WTC11 (cell line): ENCODE measurements around the gene MTCL1. TPM values are rescaled to one million over a fixed set of nuclear protein-coding genes. Genes with fewer than 3 reads are reported as not detected.

Experiments used
- ATAC-seq: fragments of 200-7000 bp; cut with Tn5 transposase; 2 replicates; pipeline ENCODE4 v1.10.0; 2021; ENCODE audit warnings: mild to moderate bottlenecking, moderate library complexity
- CTCF ChIA-PET: fragments of 300-600 bp; sonication (Branson Sonifier 250); formaldehyde crosslinking; loops from one replicate; lab custom pipeline; 2021; ENCODE audit warnings: antibody characterized with exemption; lab: Charles Lee
- POLR2A ChIA-PET: fragments of 350-600 bp; sonication (Branson Sonifier 250); formaldehyde crosslinking; loops from one replicate; lab custom pipeline; 2021; ENCODE audit warnings: antibody characterized with exemption; lab: Charles Lee
- DNase-seq: peaks from one replicate; pipeline ENCODE4 v3.0.0; 2021; ENCODE audit warnings: low spot score
- H3K27ac Mint-ChIP-seq: 2 replicates; pipeline ENCODE4 v1.8.0; 2021; ENCODE audit warnings: mixed read lengths
- H3K27me3 Mint-ChIP-seq: 2 replicates; pipeline ENCODE4 v1.8.0; 2021; ENCODE audit warnings: low read depth, mild to moderate bottlenecking, moderate library complexity, mixed read lengths
- H3K36me3 Mint-ChIP-seq: 2 replicates; pipeline ENCODE4 v1.8.0; 2021; ENCODE audit warnings: mixed read lengths
- H3K4me1 Mint-ChIP-seq: 2 replicates; pipeline ENCODE4 v1.8.0; 2022; ENCODE audit warnings: mixed read lengths
- H3K4me3 Mint-ChIP-seq: 2 replicates; pipeline ENCODE4 v1.8.0; 2021; ENCODE audit warnings: mild to moderate bottlenecking, moderate library complexity, mixed read lengths
- H3K9me3 Mint-ChIP-seq: 2 replicates; pipeline ENCODE4 v1.8.0; 2021; ENCODE audit warnings: mixed read lengths
- CDX4 ChIP-seq: fragments of 250-450 bp; sonication (Bioruptor Pico); IDR thresholded peaks from 2 replicates; pipeline ENCODE4 v1.9.0; 2021; ENCODE audit warnings: moderate library complexity, mild to moderate bottlenecking, inconsistent platforms, borderline replicate concordance
- E2F1 ChIP-seq: sonication (generic); formaldehyde crosslinking; IDR thresholded peaks from 2 replicates; pipeline ENCODE4 v1.8.0; 2022; ENCODE audit warnings: mild to moderate bottlenecking, missing genetic modification reagents
- ELF4 ChIP-seq: sonication (generic); formaldehyde crosslinking; IDR thresholded peaks from 2 replicates; pipeline ENCODE4 v1.8.1; 2022; ENCODE audit warnings: low read depth, mild to moderate bottlenecking, moderate library complexity, missing genetic modification reagents
- ESRRA ChIP-seq: sonication (generic); formaldehyde crosslinking; IDR thresholded peaks from 2 replicates; pipeline ENCODE4 v1.8.1; 2022; ENCODE audit warnings: mild to moderate bottlenecking, missing genetic modification reagents, borderline replicate concordance
- GABPB1 ChIP-seq: sonication (generic); formaldehyde crosslinking; IDR thresholded peaks from 2 replicates; pipeline ENCODE4 v1.8.1; 2023; ENCODE audit warnings: mild to moderate bottlenecking, missing genetic modification reagents
- KAT7 ChIP-seq: sonication (generic); formaldehyde crosslinking; IDR thresholded peaks from 2 replicates; pipeline ENCODE4 v1.8.1; 2023; ENCODE audit warnings: missing genetic modification reagents, mild to moderate bottlenecking, borderline replicate concordance
- MLX ChIP-seq: sonication (generic); formaldehyde crosslinking; IDR thresholded peaks from 2 replicates; pipeline ENCODE4 v1.8.1; 2023; ENCODE audit warnings: mild to moderate bottlenecking, missing genetic modification reagents, moderate library complexity
- SMAD4 ChIP-seq: sonication (generic); formaldehyde crosslinking; IDR thresholded peaks from 2 replicates; pipeline ENCODE4 v1.8.0; 2022; ENCODE audit warnings: mild to moderate bottlenecking, missing genetic modification reagents
- SOX15 ChIP-seq: fragments of 250-450 bp; sonication (Bioruptor Pico); IDR thresholded peaks from 2 replicates; pipeline ENCODE4 v1.9.0; 2021; ENCODE audit warnings: mild to moderate bottlenecking
- TCF7 ChIP-seq: sonication (generic); formaldehyde crosslinking; IDR thresholded peaks from 2 replicates; pipeline ENCODE4 v1.8.0; 2022; ENCODE audit warnings: mild to moderate bottlenecking, low read depth, missing genetic modification reagents, moderate library complexity
- TEAD4 ChIP-seq: sonication (generic); formaldehyde crosslinking; IDR thresholded peaks from 2 replicates; pipeline ENCODE4 v1.8.0; 2022; ENCODE audit warnings: mild to moderate bottlenecking, missing genetic modification reagents
- ZBTB21 ChIP-seq: sonication (generic); formaldehyde crosslinking; IDR thresholded peaks from 2 replicates; pipeline ENCODE4 v1.8.1; 2023; ENCODE audit warnings: mild to moderate bottlenecking, missing genetic modification reagents, borderline replicate concordance
- ZNF263 ChIP-seq: sonication (generic); formaldehyde crosslinking; IDR thresholded peaks from 2 replicates; pipeline ENCODE4 v1.8.1; 2022; ENCODE audit warnings: low read depth, mild to moderate bottlenecking, moderate library complexity, missing genetic modification reagents
- ZNF317 ChIP-seq: sonication (generic); formaldehyde crosslinking; IDR thresholded peaks from 2 replicates; pipeline ENCODE4 v1.8.1; 2023; ENCODE audit warnings: low read depth, mild to moderate bottlenecking, moderate library complexity, missing genetic modification reagents, borderline replicate concordance
- ZNF416 ChIP-seq: fragments of 250-450 bp; sonication (Bioruptor Pico); IDR thresholded peaks from 2 replicates; pipeline ENCODE4 v1.9.0; 2021; ENCODE audit warnings: mild to moderate bottlenecking, inconsistent platforms
- total RNA-seq: library from RNA; stranded (reverse); gene quantifications from 3 replicates; pipeline ENCODE4 v1.2.3, GENCODE V29; 2021
- TF ChIP-seq, protein P1 (sequence below): fragments of 250-450 bp; sonication (Bioruptor Pico); IDR thresholded peaks from 2 replicates; pipeline ENCODE4 v1.9.0; 2021; ENCODE audit warnings: mild to moderate bottlenecking, borderline replicate concordance

Gene MTCL1
- total RNA-seq, 1 experiment from 2014 or later = 64.3 TPM

DNA sequence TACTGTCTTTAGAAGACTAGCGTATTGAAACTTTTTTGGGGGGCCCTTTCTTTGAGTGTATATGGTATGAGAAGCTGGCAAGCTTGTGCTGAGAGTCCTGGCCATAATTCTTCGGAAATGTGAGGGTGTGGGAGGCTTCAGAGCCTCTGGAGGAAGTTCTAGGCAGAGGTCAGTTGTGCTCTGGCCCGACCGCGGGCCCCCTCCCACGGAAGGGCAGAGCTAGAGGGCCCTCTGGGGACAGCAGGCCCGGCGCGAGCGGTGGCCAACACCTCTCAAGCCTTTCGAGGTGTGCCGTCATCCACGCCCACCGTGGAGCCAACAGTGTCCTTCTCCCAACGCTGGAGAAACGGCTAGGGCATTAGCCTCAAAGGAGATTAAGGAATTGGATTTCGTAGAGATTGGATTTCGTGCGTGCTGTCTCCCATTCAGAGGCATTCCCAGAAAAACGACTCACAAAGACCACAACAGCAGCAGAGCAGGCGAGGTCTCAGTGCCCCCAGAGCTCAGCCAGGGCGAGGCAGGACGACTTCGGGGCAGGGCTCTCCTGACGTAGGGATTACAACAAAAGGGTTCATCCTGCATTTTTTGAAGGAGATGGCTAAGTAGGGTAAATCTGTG is 2.2 kb upstream of the MTCL1 start:
- POLR2A ChIA-PET = interaction anchor here (1.2 kb wide), 1 partner anchor 91 kb away, joined by 3 read pairs; no protein-coding TSS in a partner anchor
- CTCF ChIA-PET = interaction anchor here (0.9 to 2.7 kb wide), 5 partner anchors 14 to 285 kb away, joined by 3 to 10 read pairs (median 3); no protein-coding TSS in a partner anchor
- H3K4me1 Mint-ChIP-seq = peaks cover 34% of the 10 kb centered on the region
- TF ChIP-seq ZNF416 (CRISPR knock-in tag) (no peak), KAT7 (CRISPR knock-in tag) (no peak), TEAD4 (no peak), CDX4 (CRISPR knock-in tag) (no peak), SMAD4 (CRISPR knock-in tag) (no peak), E2F1 (CRISPR knock-in tag) (no peak), ZNF263 (CRISPR knock-in tag) (no peak), GABPB1 (CRISPR knock-in tag) (no peak), ESRRA (CRISPR knock-in tag) (no peak), TCF7 (CRISPR knock-in tag) (no peak), ZBTB21 (no peak), MLX (CRISPR knock-in tag) (no peak)
- TF ChIP-seq, protein P1, sequence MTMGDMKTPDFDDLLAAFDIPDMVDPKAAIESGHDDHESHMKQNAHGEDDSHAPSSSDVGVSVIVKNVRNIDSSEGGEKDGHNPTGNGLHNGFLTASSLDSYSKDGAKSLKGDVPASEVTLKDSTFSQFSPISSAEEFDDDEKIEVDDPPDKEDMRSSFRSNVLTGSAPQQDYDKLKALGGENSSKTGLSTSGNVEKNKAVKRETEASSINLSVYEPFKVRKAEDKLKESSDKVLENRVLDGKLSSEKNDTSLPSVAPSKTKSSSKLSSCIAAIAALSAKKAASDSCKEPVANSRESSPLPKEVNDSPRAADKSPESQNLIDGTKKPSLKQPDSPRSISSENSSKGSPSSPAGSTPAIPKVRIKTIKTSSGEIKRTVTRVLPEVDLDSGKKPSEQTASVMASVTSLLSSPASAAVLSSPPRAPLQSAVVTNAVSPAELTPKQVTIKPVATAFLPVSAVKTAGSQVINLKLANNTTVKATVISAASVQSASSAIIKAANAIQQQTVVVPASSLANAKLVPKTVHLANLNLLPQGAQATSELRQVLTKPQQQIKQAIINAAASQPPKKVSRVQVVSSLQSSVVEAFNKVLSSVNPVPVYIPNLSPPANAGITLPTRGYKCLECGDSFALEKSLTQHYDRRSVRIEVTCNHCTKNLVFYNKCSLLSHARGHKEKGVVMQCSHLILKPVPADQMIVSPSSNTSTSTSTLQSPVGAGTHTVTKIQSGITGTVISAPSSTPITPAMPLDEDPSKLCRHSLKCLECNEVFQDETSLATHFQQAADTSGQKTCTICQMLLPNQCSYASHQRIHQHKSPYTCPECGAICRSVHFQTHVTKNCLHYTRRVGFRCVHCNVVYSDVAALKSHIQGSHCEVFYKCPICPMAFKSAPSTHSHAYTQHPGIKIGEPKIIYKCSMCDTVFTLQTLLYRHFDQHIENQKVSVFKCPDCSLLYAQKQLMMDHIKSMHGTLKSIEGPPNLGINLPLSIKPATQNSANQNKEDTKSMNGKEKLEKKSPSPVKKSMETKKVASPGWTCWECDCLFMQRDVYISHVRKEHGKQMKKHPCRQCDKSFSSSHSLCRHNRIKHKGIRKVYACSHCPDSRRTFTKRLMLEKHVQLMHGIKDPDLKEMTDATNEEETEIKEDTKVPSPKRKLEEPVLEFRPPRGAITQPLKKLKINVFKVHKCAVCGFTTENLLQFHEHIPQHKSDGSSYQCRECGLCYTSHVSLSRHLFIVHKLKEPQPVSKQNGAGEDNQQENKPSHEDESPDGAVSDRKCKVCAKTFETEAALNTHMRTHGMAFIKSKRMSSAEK (CRISPR knock-in tag) = no peak
- H3K27ac Mint-ChIP-seq = no peak overlapping the region
- no peaks in the 10 kb centered on the region for H3K9me3 Mint-ChIP-seq
- DNase-seq (peak; percentile 23), ATAC-seq (no peak)
- no peaks in the 10 kb centered on the region for H3K36me3 Mint-ChIP-seq
- peaks cover 19% of the 10 kb centered on the region for H3K27me3 Mint-ChIP-seq
- no peak overlapping the region for H3K4me3 Mint-ChIP-seq

GRCh38 chr18:8703781-8704301 is 1.5 kb upstream of the MTCL1 start:
- POLR2A ChIA-PET = interaction anchor here (1.1 to 1.2 kb wide), 2 partner anchors 91 to 143 kb away, joined by 3 read pairs; no protein-coding TSS in a partner anchor
- Mint-ChIP-seq H3K4me1 (peaks cover 40% of the 10 kb centered on the region), H3K27ac (peak overlapping the region; percentile 2; the same call in 1 of the 2 replicates), H3K9me3 (no peaks in the 10 kb centered on the region), H3K4me3 (peak overlapping the region; percentile 80), H3K36me3 (peaks cover 3% of the 10 kb centered on the region), H3K27me3 (peaks cover 19% of the 10 kb centered on the region)
- ATAC-seq (no peak), DNase-seq (no peak)
- TF ChIP-seq ZNF317 (CRISPR knock-in tag) (no peak), MLX (CRISPR knock-in tag) (no peak), SOX15 (CRISPR knock-in tag) (no peak), ELF4 (no peak)
- CTCF ChIA-PET = interaction anchor here (0.9 to 2.7 kb wide), 4 partner anchors 13 to 279 kb away, joined by 3 to 10 read pairs (median 5); no protein-coding TSS in a partner anchor
